IPS-18a (cell line): ENCODE data around the gene MAL.

ENCODE experiments used
- H3K27ac ChIP-seq: one replicate; pipeline ENCODE4 v1.5.1; 2013; ENCODE audit warnings: low read length
- H3K27me3 ChIP-seq: one replicate; pipeline ENCODE4 v1.6.1; 2013; ENCODE audit warnings: mild to moderate bottlenecking, low read length; ENCODE audit not compliant: control insufficient read depth, insufficient read depth
- H3K36me3 ChIP-seq: one replicate; pipeline ENCODE4 v1.6.1; 2013; ENCODE audit warnings: low read depth, low read length; ENCODE audit not compliant: control insufficient read depth
- H3K4me1 ChIP-seq: one replicate; pipeline ENCODE4 v1.6.1; 2013; ENCODE audit warnings: low read depth, low read length; ENCODE audit not compliant: control insufficient read depth
- H3K4me3 ChIP-seq: one replicate; pipeline ENCODE4 v1.5.1; 2013; ENCODE audit warnings: low read length
- H3K9ac ChIP-seq: one replicate; pipeline ENCODE4 v1.6.1; 2013; ENCODE audit warnings: mild to moderate bottlenecking, low read length, moderate library complexity
- H3K9me3 ChIP-seq: one replicate; pipeline ENCODE4 v1.6.1; 2013; ENCODE audit warnings: low read depth, low read length; ENCODE audit not compliant: control insufficient read depth

Gene MAL

GRCh38 chr2:95062242-95063085, 37.0 kb downstream of the MAL start:
- peaks cover 8% of the 10 kb centered on the region for H3K4me1 ChIP-seq
- no peak overlapping the region for H3K4me3 ChIP-seq
- no peaks in the 10 kb centered on the region for H3K27me3 ChIP-seq
- H3K9ac ChIP-seq, result no peak overlapping the region
- H3K27ac ChIP-seq, result no peak overlapping the region
- H3K36me3 ChIP-seq, result no peaks in the 10 kb centered on the region
- H3K9me3 ChIP-seq, result no peaks in the 10 kb centered on the region

GRCh38 chr2:95063086-95063958, 37.8 kb downstream of the MAL start:
- no peak overlapping the region for H3K27ac ChIP-seq
- no peaks in the 10 kb centered on the region for H3K9me3 ChIP-seq
- no peaks in the 10 kb centered on the region for H3K27me3 ChIP-seq
- peaks cover 8% of the 10 kb centered on the region for H3K4me1 ChIP-seq
- H3K9ac ChIP-seq, result no peak overlapping the region
- H3K36me3 ChIP-seq, result no peaks in the 10 kb centered on the region
- no peak overlapping the region for H3K4me3 ChIP-seq

- no peak overlapping the region for H3K9ac ChIP-seq
- no peaks in the 10 kb centered on the region for H3K27me3 ChIP-seq
- no peaks in the 10 kb centered on the region for H3K4me1 ChIP-seq
- no peak overlapping the region for H3K4me3 ChIP-seq
- no peak overlapping the region for H3K27ac ChIP-seq
- no peaks in the 10 kb centered on the region for H3K36me3 ChIP-seq
- no peaks in the 10 kb centered on the region for H3K9me3 ChIP-seq
Measured at GRCh38 chr2:95068256-95068655, 42.7 kb downstream of the MAL start.

DNA sequence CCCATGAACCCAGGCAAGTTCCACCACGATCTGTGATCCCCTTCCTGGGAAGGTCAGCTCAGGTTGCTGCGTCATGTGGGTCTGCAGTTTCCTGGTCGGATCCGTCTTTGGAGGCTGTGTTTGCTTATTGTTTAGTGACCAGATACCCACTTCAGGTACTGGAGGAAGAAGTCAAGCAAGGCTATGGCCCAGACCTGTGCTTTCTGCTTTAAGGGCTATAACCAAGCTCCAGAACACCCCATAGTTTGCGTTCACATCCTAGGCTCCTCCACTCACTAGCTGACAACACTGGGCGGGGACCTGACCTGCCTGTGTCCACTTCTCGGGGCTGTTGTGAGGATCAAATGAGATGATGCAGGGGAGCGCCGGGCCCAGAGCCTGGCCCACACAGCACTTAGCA, 44.0 kb downstream of the MAL start:
- Histone ChIP-seq H3K9me3 (no peaks in the 10 kb centered on the region), H3K27me3 (no peaks in the 10 kb centered on the region), H3K4me1 (no peaks in the 10 kb centered on the region), H3K36me3 (no peaks in the 10 kb centered on the region), H3K4me3 (no peak overlapping the region), H3K27ac (no peak overlapping the region), H3K9ac (no peak overlapping the region)

GRCh38 chr2:95071856-95072255, 46.3 kb downstream of the MAL start:
- peaks cover 7% of the 10 kb centered on the region for H3K27me3 ChIP-seq
- no peak overlapping the region for H3K9ac ChIP-seq
- no peaks in the 10 kb centered on the region for H3K36me3 ChIP-seq
- H3K27ac ChIP-seq, result no peak overlapping the region
- no peaks in the 10 kb centered on the region for H3K4me1 ChIP-seq
- no peaks in the 10 kb centered on the region for H3K9me3 ChIP-seq
- H3K4me3 ChIP-seq, result no peak overlapping the region

DNA sequence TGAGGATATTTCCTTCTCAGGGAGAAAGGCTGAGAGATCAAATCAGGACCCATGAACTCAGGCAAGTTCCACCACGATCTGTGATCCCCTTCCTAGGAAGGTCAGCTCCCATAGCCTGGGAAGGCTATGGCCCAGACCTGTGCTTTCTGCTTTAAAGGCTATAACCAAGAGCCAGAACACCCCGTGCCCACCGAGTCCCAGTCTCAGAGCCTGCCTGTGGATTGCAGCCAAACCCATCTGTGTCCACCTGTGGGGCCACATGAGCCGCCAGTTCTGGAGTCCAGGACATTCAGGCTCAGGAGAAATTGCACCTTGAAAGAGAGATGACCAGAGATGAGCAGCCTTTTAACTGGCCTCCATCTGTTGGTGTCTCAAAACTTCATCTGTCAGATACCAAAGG, 46.9 kb downstream of the MAL start:
- Histone ChIP-seq H3K4me1 (no peaks in the 10 kb centered on the region), H3K27me3 (peaks cover 10% of the 10 kb centered on the region), H3K27ac (no peak overlapping the region), H3K36me3 (no peaks in the 10 kb centered on the region), H3K9me3 (no peaks in the 10 kb centered on the region), H3K4me3 (no peak overlapping the region), H3K9ac (no peak overlapping the region)

DNA sequence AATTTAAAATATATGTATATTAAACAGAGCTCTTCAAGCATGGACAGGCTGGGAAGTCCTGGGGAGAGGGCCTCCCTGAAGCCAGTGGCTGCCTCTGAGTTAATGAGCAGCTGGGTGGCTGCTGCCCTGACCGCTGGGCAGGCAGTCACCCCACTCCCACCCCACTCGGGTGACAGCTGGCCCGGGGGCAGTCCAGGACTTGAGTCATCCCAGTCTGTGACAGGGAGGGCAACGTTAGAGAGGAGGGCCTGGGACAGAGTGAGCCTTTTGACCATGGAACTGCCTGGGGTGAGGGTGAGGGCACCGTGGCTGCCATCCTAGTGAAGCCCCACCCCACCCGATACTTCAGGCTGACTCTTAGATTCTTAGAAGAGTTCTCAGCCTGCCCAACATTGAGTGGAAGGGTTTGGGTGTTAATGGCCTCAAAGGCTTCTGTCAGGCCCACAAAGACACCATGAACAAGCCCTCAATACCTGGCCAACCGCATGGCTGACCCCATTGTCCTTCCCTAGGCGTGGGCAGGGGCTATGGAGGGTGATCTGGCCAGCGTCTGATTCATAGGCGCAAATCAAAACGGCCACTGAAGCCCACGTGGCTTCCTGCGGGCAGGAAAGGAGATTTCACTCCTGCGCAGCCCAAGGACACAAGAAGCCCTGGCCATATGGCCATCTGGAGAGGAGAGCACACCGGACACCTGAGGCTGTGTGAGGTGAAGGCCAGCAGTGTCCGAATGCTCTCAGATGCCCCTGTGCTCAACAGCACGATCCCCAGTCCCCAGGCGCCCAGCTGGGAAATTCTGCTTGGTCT, 48.6 kb downstream of the MAL start:
- H3K27ac ChIP-seq, result no peak overlapping the region
- no peaks in the 10 kb centered on the region for H3K9me3 ChIP-seq
- H3K36me3 ChIP-seq, result no peaks in the 10 kb centered on the region
- H3K4me1 ChIP-seq, result peaks cover 5% of the 10 kb centered on the region
- H3K4me3 ChIP-seq, result no peak overlapping the region
- H3K9ac ChIP-seq, result no peak overlapping the region
- H3K27me3 ChIP-seq, result peaks cover 17% of the 10 kb centered on the region

DNA sequence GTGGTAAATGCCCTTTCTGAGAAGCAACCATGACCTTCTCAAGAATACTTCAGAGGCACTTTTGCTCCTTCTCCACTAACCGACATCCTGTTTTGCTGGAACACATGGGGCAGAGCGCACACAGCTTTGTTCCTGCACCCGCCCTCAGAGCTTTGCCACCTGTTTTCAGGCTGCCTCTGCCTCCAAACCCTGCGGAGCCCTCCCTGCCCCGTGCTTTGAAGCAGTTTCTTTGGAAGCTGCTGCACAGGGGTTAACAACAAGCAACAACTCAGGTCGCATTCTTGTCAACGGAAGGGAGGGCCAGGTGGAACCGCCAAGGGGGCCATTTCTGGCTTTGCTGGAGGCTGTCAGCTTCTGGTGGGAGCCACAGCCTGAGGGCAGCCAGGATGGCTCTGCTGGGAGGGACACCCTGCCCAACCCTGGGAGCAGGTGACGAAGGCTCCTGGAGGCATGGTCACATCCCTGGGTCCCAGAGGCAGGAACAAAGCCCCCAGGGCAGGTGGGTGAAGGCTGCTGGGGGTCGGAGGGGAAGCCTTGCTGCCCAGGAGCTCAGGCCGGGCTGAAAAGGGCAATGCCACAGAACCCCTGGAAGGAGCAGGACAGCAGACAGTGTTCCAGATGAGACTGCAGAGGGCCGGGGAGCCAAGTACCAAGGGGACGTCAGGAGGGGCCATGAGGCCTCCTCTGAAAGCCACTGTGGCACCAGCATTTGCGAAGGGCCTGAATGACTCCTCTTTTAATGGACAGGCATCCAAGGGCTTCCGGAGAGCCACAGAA, 49.3 kb downstream of the MAL start:
- no peak overlapping the region for H3K4me3 ChIP-seq
- H3K9ac ChIP-seq, result no peak overlapping the region
- no peaks in the 10 kb centered on the region for H3K36me3 ChIP-seq
- H3K9me3 ChIP-seq, result no peaks in the 10 kb centered on the region
- peaks cover 17% of the 10 kb centered on the region for H3K27me3 ChIP-seq
- H3K27ac ChIP-seq, result no peak overlapping the region
- H3K4me1 ChIP-seq, result peaks cover 9% of the 10 kb centered on the region

DNA sequence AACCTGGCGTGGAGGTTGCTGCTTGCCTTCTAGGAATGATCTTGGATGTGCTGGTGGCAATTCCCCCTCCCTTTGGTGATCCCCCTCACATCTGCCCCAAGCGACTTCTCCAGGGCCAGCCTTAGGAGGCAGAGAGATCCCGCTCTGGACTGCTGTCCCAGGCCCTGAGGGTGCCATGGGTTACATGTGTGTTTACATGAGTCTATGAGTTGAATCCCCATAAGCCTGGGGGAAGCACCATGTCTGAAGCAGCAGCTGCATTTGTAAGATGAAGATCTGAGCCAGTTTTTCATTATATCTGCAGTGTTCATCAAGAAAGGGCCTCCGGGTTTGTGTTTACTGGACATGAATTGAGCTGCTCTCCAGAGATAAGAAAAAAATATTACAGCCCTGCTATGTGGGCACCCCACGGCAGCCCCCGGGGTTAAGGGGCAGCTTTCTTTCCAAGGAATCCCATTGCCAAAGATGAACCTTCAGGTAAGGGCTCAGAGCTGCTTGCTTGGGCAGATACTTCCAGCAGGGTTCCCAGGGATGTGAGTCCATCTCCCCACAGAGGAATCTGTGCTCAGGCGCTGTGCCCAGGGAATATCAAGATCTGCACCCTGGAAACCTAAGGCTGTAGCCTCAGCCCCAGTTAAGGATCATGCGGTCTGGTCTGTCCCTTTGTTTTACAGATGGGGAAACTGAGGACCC, 50.1 kb downstream of the MAL start:
- no peak overlapping the region for H3K27ac ChIP-seq
- peaks cover 9% of the 10 kb centered on the region for H3K4me1 ChIP-seq
- H3K4me3 ChIP-seq, result no peak overlapping the region
- H3K27me3 ChIP-seq, result peaks cover 17% of the 10 kb centered on the region
- H3K9ac ChIP-seq, result no peak overlapping the region
- no peaks in the 10 kb centered on the region for H3K9me3 ChIP-seq
- no peaks in the 10 kb centered on the region for H3K36me3 ChIP-seq

- Histone ChIP-seq H3K9ac (peak overlapping the region; percentile 7), H3K4me3 (peak overlapping the region; percentile 65), H3K27me3 (peaks cover 17% of the 10 kb centered on the region), H3K27ac (no peak overlapping the region), H3K9me3 (no peaks in the 10 kb centered on the region), H3K36me3 (no peaks in the 10 kb centered on the region), H3K4me1 (peaks cover 9% of the 10 kb centered on the region)
Measured at GRCh38 chr2:95076705-95077529, 51.4 kb downstream of the MAL start.
